Lung (tissue), 12 donors: ENCODE measurements around the gene RCC2. TPM values are rescaled to one million over a fixed set of nuclear protein-coding genes. Genes with fewer than 3 reads are reported as not detected.

Experiments used
- ATAC-seq: fragments of 200-7000 bp; cut with Tn5 transposase; one replicate; pipeline ENCODE4 v1.9.1; 2020; ENCODE audit warnings: moderate number of reproducible peaks; ENCODE audit not compliant: insufficient read depth, low FRiP score
- DNase-seq, 3 donors: peaks; one replicate each; pipeline ENCODE4 v3.0.0-alpha.2; 2013 to 2017
- H3K27ac ChIP-seq, 2 donors: one replicate each; pipeline ENCODE4 v1.5.1; 2013; ENCODE audit warnings: mild to moderate bottlenecking in 2 of 2, moderate library complexity in 2 of 2, control low read depth in 1 of 2, inconsistent platforms in 1 of 2, low read depth in 1 of 2, low read length in 1 of 2
- H3K27me3 ChIP-seq, 3 donors: one replicate each; pipeline ENCODE4 v1.5.1; 2013; ENCODE audit warnings: low read length in 2 of 3; ENCODE audit not compliant: control insufficient read depth in 3 of 3, insufficient read depth in 3 of 3
- H3K36me3 ChIP-seq, 4 donors: one replicate each; pipeline ENCODE4 v1.5.1; 2013; ENCODE audit warnings: low read length in 4 of 4, mild to moderate bottlenecking in 1 of 4, moderate library complexity in 1 of 4; ENCODE audit not compliant: control insufficient read depth in 4 of 4, insufficient read depth in 4 of 4
- H3K4me1 ChIP-seq, 5 donors: one replicate each; pipeline ENCODE4 v1.5.1; 2013; ENCODE audit warnings: low read length in 5 of 5, mild to moderate bottlenecking in 2 of 5, moderate library complexity in 1 of 5; ENCODE audit not compliant: control insufficient read depth in 5 of 5, insufficient read depth in 5 of 5
- H3K4me3 ChIP-seq: one replicate; pipeline ENCODE4 v1.5.1; 2013; ENCODE audit warnings: mild to moderate bottlenecking, control low read depth, moderate library complexity
- H3K9ac ChIP-seq, 2 donors: one replicate each; pipeline ENCODE4 v1.5.1; 2013; ENCODE audit warnings: low read length in 2 of 2, control low read depth in 1 of 2; ENCODE audit not compliant: insufficient read depth in 1 of 2
- H3K9me3 ChIP-seq, 4 donors: one replicate each; pipeline ENCODE4 v1.5.1; 2013; ENCODE audit warnings: low read length in 3 of 4, mild to moderate bottlenecking in 1 of 4, moderate library complexity in 1 of 4; ENCODE audit not compliant: control insufficient read depth in 4 of 4, insufficient read depth in 3 of 4
- WGBS, 2 donors: extraction: QIAGEN DNeasy Blood & Tissue Kit; methylation state at CpG; one replicate each; pipeline ENCODE4 v1.1.7; 2013; 5-methylcytosine and 5-hydroxymethylcytosine counted together
- polyA plus RNA-seq, 2 donors: library from polyadenylated mRNA; stranded (reverse); fragments of 200-250 nt; gene quantifications; one replicate each; pipeline ENCODE4 v1.2.1, GENCODE V29; 2013
- total RNA-seq, 2 donors: library from RNA; depleted of rRNA in 1 of 2; stranded (reverse); fragments of >200 nt in 1 of 2; gene quantifications; one replicate each; pipeline ENCODE4 v1.2.1, GENCODE V29; 2014 to 2021
- TF ChIP-seq, protein P1 (sequence below): IDR thresholded peaks from 2 replicates; pipeline ENCODE4 v1.5.1; 2012; ENCODE audit warnings: mild to moderate bottlenecking; ENCODE audit errors: control extremely low read depth, extremely low read depth
- donor health status: control.
- donor health status: control.
- donor health status: Bipolar disorder and iron deficiency.
- donor health status: healthy.
- donor health status: DM: yes; HTN: yes; CAD: no.

RCC2 gene
- total and polyA plus RNA-seq, 4 donors: 31.9 to 51.2 (median 38.5) TPM

DNA sequence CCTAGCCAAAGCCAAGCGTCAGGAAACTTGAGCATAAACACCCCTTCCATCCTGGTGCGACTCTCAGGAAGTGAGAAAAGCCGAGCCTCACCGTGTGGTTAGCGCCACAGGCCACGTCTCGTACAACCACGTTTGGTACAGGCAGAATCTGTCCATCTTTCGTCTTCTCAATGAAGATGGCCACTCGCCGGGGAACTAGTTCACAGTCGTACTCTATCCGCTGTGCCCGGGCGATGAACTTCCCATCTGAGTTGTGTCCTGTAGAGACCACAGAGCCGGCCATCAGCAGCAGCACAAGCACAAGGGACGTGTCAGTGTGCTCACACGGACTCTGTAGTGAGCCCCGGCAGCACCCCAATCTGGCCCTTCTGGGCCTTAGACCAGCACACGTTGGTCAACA is 23.1 kb downstream of the RCC2 start:
- DNase-seq (no peak), ATAC-seq (no peak)
- H3K4me3 ChIP-seq: no peak overlapping the region
- H3K4me1 ChIP-seq: peaks cover 0 to 8% (median 0%) of the 10 kb centered on the region in 5 donors
- H3K9me3 ChIP-seq: no peaks in the 10 kb centered on the region
- 89% methylated on average over 20 of the region's 20 CpGs for WGBS, 2 donors
- H3K27me3 ChIP-seq: no peaks in the 10 kb centered on the region
- H3K9ac ChIP-seq: no peak overlapping the region
- H3K36me3 ChIP-seq: peaks cover 49 to 60% (median 51%) of the 10 kb centered on the region in 4 donors
- no peak overlapping the region for H3K27ac ChIP-seq
- TF ChIP-seq, protein P1, sequence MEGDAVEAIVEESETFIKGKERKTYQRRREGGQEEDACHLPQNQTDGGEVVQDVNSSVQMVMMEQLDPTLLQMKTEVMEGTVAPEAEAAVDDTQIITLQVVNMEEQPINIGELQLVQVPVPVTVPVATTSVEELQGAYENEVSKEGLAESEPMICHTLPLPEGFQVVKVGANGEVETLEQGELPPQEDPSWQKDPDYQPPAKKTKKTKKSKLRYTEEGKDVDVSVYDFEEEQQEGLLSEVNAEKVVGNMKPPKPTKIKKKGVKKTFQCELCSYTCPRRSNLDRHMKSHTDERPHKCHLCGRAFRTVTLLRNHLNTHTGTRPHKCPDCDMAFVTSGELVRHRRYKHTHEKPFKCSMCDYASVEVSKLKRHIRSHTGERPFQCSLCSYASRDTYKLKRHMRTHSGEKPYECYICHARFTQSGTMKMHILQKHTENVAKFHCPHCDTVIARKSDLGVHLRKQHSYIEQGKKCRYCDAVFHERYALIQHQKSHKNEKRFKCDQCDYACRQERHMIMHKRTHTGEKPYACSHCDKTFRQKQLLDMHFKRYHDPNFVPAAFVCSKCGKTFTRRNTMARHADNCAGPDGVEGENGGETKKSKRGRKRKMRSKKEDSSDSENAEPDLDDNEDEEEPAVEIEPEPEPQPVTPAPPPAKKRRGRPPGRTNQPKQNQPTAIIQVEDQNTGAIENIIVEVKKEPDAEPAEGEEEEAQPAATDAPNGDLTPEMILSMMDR: no peak

- TF ChIP-seq, protein P1: no peak
- DNase-seq (no peak), ATAC-seq (no peak)
- Histone ChIP-seq H3K27ac (no peak overlapping the region), H3K36me3 (peaks cover 50 to 70% (median 54%) of the 10 kb centered on the region in 4 donors), H3K9me3 (no peaks in the 10 kb centered on the region), H3K9ac (no peak overlapping the region), H3K4me1 (peaks cover 0 to 8% (median 0%) of the 10 kb centered on the region in 5 donors), H3K27me3 (no peaks in the 10 kb centered on the region), H3K4me3 (no peak overlapping the region)
- 90 to 95% methylated on average over 2 of the region's 2 CpGs for WGBS, 2 donors
Measured at GRCh38 chr1:17414022-17414421, 25.5 kb downstream of the RCC2 start.

- ATAC-seq (peak; percentile 30), DNase-seq (peak; percentile 55 to 78 (median 58))
- no peak overlapping the region for H3K4me3 ChIP-seq
- no peaks in the 10 kb centered on the region for H3K9me3 ChIP-seq
- TF ChIP-seq, protein P1: no peak
- WGBS, 2 donors: 76 to 84% methylated on average over 16 of the region's 16 CpGs
- no peak overlapping the region for H3K9ac ChIP-seq
- H3K4me1 ChIP-seq: peaks cover 0 to 8% (median 0%) of the 10 kb centered on the region in 5 donors
- H3K36me3 ChIP-seq: peaks cover 43 to 68% (median 47%) of the 10 kb centered on the region in 4 donors
- H3K27me3 ChIP-seq: no peaks in the 10 kb centered on the region
- peak overlapping the region in 1 of 2 donors; percentile 13 for H3K27ac ChIP-seq
Measured at GRCh38 chr1:17412093-17412870, 27.2 kb downstream of the RCC2 start.
